ENCODE data around the gene MEMO1.
A peak's percentile ranks its signal among the peaks of the same experiment; 100 is the strongest.
"Not testable (repeated sequence)": the region's sequence is repeated elsewhere in the genome, so short reads cannot be mapped to it uniquely, and the experiment has no call there.

Gene MEMO1

DNA sequence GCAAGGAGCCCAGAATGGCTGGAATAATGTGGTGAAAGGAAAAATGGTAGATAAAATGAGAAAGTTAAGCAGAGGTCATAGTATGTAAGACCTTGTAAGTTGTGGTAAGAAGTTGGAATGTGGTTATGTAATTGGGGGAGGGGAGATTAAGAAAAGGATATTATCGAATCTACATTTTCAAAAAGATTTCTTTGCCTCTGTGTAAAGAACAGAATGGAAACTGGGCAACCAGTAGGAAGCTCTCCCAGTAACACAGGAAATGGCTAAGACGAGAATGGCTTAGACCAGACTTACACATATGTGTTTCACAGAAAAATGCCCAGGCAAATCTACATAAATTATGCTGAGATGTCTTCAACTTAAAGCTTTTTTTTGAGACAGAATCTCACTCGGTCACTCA is 13.2 kb downstream of the MEMO1 start:
- DNase-seq: no peak

DNA sequence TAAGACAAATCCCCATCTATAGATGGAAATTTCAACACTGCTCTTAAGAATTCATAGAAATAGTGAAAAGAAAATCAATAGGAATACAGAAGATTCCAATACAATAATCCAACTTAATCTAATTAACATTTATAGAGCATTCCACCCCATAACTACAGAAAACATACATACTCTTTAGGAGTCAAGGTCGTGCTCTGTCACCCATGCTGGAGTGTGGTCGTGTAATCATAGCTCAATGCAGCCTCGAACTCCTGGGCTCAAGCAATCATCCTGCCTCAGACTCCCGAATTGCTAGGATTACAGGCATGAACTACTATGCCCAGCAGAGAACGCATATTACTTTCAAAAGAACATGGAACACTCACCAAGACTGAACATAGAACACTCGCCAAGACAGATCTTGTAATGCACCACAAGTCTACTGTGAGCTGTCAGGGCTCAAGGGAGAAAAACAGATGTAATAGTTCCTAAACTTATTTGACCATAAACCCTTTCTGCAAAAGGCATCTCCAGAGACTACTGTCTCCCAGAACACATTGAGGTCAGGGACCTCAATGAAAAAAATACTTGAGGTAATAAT is 14.1 kb downstream of the MEMO1 start:
- DNase-seq: no peak

DNA sequence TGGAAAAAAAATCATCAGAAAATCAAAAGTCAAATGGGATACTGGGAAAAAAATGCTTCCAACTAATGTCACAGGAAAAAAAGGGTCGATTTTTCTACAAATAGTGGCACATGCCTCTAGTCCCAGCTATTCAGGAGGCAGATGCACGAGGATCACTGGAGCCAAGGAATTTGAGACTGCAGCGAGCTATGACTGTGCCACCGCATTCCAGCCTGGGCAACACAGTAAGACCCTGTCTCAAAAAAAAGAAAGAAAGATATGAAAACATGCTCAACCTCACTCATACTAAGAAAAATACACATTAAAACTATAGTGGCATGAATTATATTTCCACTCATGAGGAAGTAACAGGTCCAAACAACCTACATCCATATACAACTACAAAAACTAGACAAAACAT is 17.9 kb downstream of the MEMO1 start:
- DNase-seq: no peak

DNA sequence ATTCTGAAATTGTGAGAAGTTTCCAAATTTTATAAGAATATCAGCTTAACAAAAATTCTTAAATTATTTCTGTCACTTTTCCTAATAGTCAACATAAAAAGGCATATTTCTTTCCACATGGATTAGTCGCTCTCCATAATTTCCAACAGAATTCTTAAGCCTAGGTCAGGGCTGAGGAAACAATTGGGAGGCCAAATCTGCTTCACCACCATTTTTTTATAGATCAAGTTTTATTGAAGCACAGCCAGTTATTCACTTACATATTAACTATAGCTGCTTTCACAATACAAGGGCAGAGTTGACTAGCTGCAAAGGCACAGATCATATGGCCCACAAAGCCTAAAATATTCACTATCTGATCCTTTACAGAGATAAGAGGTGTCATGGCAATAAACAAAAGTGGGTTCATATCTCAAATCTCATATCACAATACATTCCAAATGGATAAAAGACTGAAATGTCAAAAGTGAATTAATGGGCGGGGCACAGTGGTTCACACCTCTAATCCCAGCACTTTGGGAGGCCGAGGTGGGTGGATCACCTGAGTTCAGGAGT is 18.7 kb downstream of the MEMO1 start:
- DNase-seq: no peak

DNA sequence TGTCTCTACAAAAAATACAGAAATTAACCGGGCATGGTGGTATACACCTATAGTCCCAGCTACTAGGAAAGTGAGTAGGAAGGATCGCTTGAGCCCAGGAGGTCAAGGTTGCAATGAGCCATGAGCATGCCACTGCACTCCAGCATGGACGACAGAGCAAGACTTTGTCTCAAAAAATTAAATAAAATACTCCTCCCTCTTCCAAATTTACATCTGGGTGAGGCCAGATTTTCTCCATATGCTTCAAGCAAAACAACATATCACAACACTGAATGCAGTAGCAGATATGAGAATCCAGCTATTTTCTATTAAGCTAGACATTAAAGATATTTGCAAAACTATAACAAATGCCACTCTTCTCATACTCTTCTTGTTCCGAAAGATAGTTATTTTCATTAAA is 20.9 kb downstream of the MEMO1 start:
- DNase-seq: no peak

DNA sequence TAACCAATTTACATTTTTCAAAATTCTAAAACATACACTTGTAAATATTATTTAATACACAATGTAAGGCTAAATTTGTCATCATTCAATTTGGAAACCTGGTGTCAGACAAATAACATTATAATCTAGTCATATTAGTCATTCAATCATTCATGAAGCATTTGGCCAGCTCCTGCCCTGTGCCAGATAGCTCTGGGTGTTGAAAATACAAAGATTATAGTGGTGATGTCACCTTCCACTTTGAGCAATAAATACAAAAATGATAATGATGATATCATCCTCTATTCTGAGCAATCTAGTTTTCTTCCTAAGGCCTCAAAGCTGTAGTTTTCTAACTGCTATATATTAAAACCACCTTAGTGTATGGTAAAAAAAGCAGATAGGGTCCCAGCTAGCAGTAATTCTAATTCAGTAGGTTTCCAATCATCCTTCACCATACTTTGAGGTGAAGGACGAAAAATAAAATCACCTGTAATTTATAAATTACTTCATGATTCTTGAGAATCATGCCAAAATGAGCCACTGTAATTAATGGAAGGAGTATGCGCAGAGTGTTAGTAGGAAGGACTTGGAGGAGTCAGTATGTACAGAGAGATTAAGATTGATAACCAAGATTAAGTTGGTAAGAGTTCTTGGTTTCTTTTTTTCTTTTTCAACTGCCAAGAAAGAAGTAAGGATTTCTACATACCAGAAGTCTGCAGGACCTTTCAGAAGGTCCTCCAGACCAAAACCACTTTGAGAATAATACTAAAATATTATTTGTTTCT is 23.2 kb downstream of the MEMO1 start:
- no peak for DNase-seq

DNA sequence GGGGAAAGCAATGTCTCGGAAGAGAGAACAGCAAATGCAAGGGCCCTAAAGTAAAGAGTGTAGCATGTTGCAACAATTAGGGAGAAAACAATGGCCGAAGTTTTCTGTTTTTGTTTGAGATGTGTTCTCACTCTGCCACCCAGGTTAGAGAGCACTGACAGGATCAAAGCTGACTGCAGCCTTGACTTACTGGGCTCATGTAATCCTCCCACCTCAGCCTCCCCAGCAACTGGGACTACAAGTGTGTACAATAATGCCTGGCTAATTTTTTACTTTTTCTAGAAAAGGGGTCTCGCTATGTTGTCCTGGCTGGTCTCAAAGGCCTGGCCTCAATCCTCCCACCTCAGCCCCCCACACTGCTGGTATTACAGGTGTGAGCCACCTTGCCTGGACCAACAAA is 23.9 kb downstream of the MEMO1 start:
- DNase-seq: no peak

DNA sequence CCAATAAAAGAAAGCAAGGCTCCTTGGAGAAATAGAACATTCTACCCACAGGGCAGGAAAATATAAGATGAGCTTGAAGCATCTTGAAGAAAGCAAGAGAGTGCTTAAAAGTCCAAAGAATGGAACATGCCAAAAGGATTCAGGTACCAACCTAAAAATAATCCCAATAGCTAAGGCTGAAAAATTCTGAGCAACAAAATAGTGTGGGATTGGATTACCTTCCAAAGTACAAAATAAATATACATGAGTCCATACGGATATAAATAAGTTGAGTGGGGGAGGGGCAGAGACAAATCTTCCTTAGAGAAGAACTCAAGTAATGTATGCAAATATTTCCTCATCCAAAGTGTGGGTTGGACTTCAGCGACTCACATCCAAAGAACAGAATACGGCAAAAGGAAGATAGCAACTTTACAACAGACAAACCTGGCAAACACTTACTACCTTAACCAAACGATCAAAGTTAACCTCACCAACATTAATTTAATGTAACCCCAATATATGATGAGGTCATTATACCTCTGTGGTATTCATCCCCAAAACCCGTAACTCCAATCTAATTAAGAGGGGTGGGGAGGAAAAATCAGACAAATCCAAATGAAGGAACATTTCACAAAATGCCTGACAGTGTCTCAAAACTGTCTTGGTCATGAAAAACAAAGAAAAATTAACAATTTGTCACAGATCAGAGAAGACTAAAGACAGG is 26.9 kb downstream of the MEMO1 start:
- no peak for DNase-seq

DNA sequence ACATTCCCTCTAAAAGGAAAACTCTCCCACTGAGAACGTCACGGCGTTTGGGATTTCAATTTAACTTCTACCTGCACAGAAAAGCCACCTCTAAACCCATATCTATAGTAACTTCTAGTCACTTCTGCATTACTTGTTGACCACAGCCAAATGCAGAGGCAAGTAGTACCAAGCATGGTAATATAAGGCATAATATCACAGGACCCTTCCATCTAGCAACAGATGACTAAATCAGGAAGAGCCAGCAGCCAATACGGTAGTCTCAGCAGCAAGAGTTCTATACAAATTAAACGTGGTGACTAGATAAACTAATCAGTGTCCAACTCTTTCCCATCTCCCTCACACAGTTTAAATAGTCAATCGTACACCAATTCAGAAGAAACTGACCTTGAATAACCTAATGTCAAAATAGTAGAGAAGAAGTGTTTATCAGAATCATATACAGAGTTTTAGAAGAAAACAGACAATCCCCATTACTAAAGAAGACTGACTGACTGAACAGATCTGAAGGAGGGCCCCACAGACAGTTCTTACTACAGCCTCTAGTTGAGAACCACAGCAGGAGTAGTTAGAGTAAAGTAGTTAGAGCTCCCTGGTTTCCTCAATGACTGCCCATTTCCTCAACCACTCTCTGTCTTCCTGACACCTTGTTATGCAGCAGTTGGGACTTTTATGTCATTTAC is 30.0 kb downstream of the MEMO1 start:
- no peak for DNase-seq

DNA sequence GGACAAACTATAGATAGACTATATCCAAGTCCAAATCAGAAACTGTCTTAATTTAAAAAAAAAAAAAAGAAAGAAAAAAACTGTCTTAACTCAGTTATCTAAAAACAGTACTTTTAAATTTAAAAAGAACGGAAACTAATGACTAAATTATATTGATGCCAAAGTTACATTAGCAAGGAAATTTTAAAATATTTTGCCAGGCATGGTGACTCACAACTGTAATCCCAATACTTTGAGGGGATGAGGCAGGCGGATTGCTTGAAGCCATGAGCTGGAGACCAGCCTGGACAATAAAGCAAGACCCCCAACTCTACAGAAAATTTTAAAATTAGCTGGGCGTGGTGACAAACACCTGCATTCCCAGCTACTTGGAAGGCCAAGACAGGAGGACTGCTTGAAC is 30.9 kb downstream of the MEMO1 start:
- DNase-seq: no peak

DNA sequence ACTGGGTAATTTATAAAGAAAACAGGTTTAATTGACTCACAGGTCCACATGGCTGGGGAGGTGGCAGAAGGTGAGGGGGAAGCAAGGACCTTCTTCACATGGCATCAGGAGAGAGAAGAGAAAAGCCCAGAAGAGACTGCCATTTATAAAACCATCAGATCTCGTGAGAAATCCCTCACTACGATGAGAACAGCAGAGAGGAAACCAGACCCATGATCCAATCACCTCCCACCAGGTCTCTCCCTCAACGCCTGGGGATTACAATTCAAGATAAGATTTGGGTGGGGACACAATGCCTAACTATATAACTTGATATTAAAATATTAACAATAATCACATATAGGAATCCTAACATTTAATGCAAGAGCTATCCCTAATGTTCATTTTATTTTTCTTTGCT is 31.8 kb downstream of the MEMO1 start:
- DNase-seq: no peak

DNA sequence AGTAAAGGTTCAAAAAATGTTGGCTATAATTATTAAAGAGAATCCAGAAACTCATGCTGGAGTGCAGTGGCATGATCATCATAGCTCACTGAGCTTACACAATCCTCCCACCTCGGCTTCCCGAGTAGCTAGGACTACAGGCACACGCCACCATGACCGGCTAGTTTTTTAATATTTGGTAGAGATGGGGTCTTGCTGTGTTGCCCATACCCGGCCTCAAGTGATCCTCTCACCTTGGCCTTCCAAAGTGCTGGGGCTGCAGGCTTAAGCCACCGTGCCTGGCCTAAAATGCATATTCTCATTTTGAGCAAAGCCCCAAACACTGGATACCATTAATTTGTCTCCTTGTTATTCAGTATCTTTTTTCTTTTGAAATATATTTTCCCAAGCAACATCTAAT is 32.4 kb downstream of the MEMO1 start:
- no peak for DNase-seq

DNA sequence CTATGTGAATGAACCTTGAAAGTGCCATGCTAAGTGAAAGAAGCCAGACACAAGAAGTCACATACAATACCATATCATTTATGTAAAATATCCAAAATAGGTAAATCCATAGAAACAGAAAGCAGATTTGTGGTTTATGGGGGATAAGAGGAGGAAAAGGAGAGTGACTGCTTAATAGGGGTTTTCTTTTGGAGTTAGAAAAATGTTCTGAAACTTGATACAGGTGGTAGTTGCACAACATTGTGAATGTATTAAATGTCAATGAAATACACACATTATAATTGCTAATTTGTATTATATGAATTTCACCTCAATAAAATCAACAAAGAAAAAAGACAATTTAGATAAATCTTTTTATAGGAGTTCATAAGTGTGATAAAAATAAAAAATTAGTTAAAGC is 37.1 kb downstream of the MEMO1 start:
- no peak for DNase-seq

DNA sequence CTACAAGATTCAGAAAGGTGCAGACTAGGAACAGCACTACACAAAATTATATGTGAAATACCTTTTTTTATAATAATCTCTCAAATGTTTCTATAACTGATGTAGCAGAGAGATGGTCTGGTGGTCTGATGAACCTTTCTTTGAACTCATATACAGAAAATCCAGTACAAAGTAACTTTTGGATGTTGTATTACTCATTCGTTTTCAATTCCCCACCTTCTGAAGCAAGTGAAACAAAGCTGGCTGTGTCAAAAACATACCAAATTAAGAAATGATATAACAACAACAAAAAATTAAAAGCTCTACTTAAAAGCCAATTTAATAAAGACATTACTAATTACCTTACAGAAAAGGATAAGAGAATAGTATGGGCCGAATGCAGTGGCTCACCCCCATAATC is 38.7 kb downstream of the MEMO1 start:
- no peak for DNase-seq

DNA sequence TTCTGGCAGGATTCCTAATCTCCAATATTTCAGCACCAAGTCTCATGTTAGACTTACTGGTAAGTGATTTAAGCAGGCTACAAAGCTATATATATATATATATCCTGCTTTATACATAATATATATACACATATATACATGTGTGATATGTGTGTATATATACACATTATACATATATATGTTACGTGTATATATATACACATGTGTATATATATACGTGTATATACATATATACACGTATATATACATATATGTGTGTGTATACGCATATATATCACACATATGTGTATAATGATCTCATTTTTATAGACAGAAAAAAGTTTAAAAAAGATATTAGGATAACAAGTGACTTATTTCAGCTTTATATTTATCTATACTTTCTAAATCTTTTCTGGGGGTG is 41.6 kb downstream of the MEMO1 start:
- no peak for DNase-seq

DNA sequence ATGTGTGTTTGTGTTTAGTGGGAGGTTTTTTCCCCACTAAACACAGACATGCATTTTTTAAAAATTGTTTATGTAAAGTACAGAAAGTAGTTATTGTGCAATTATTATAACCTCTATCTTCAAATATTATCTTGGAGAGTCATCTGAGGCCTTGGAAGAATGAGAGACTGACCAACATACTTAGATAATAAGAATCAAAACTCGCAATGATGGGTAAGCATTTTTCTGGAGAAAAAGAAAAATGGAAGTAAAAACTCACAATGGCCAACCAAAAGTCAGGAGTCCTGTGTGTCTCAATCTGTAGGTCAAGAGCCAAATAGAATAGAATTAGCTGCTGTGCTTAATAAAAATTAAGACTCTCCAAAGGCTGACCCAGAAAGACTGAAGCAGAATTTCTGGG is 43.0 kb downstream of the MEMO1 start:
- no peak for DNase-seq

DNA sequence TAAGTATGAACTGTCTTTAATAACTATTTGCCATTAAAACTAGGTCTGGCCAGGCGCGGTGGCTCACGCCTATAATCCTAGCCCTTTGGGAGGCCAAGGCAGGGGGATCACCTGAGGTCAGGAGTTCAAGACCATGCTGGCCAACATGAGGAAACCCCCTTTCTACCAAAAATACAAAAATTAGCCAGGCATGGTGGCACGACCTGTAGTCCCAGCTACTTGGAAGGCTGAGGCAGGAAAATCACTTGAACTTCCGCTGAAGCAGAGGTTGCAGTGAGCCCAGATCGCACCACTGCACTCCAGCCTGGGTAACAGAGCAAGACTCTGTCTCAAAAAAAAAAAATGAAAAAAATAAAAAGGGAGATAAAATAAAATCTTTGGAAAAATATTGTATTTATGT is 44.4 kb downstream of the MEMO1 start:
- not testable (repeated sequence) for DNase-seq

DNA sequence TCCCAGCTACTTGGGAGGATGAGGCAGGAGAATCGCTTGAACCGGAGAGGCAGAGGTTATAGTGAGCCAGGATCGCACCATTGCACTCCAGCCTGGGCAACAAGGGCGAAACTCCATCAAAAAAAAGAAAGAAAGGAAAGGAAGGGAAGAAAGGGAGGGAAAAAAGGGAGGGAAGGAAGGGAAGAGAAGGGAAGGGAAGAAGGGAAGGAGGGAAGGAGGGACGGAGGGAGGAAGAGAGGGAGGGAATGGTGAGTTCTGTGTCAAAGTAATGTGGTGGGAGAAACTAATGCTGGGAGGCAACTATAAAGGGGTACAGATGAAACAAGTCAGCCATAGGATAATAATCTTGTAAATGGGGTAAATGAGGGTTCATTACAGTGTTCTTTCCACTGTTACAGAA is 45.7 kb downstream of the MEMO1 start:
- DNase-seq: no peak

DNA sequence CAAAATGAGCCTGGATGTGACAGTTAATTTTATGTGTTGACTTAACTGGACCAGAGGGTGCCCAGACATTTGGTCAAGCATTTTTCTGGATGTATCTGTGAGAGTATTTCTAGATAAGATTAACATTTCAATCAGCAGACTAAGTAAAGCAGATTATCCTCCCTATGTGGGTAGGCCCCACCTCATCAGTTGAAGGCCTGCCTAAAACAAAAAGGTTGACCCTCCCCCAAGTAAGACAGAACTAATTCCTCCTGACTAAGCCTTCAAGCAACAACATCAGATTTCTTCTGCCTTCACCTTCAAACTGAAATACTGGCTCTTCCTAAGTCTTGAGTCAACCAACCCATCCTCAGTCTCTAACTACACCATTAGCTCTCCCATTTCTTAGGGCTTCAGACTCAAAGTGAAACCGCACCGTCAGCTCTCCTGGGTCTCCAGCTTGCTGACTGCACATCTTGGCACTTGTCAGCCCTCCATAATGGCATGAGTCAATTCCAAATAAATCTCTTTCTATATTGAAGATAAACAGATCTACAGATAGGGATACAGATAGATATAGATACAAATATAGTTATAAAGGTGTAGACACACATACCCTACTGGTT is 47.9 kb downstream of the MEMO1 start:
- peak in 1 of 14 donors; percentile 1 for DNase-seq

DNA sequence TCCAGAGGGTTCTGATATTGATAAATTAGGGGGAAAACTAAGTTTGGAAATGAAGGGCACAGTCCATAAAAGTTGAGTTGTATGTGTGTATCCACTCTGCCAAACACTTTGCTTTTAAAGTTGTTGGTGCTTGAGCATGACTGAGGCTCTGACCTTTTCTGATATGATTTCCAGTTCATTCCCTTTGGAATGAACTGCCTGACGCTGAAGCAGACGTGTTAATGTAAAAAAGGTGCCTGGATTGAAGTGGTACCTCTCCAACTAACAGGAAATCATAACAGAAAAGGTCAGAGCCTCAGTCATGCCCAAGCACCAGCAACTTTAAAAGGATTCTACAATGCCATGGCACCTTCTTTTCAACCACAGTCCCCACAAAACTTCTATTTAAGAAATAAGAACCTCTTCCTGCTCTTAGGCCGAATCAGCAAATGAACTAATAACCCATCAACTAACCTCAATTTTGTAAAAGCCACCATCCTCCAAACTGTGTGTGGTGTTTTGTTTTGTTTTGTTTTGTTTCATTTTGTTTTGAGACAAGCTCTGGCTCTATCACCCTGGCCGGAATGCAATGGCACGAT is 52.6 kb downstream of the MEMO1 start:
- DNase-seq: no peak

DNA sequence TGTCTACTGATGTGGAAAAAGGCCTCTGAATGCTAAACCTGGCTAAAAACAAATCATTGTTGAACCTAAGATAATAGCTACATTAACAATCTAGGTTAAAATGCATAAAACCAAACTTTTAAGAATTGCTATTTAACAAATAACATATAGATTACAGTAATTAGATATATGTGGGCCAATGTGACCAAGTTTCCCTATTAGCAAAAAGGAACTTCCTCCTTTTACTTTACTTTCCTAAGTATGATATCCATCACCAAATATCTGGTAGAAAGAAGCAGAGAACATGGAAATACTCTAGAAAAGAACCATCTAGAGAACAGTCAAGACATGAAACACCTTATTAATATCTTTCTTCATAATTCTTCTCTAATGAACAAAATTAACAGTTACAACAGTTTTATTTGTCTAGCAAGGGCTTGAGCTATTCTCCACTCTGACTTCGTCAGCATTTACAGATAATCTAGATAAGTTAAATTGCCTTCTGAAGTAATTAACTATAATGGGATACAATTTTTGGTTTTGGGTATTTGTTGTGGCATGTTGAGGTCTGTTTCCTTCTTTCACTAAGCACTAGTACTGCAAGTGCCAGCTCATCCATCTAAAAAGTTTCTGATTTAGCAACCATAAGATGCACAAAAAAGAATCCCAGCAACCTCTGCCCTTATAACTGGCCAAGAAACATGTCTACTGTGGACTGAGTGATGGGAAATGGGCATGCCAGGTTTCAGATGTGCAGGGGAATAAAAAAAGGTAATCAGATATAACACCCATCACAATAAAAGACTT is 53.3 kb downstream of the MEMO1 start:
- DNase-seq: no peak

Data from C1 segment of cervical spinal cord (tissue), 14 donors.